ENCODE results near the gene FNTB. TPM values are rescaled to one million over a fixed set of nuclear protein-coding genes. Genes with fewer than 3 reads are reported as not detected.
A peak's percentile ranks its signal among the peaks of the same experiment; 100 is the strongest.

FNTB gene
- total and polyA plus RNA-seq, 9 of the 15 experiments (the other 6 are each of a cell fraction or from before 2014, with no cell fraction given), result 6.9 to 23.2 (median 12.2) TPM

- in situ Hi-C loops (cut with MboI) (no loop called here), intact Hi-C loops (cut with micrococcal nuclease) (no loop called here)
- FAIRE-seq (no peak), DNase-seq (ENCODE audit: extremely low read depth in 1 of 4, low spot score in 3 of 4) (no peak), ATAC-seq (no peak)
- no TSS peak for BruUV-seq (replicated peaks)
- Histone ChIP-seq H3K9me3 (replicated peaks; ENCODE audit: control insufficient read depth, insufficient read depth, low read depth, low read length) (no peaks in the 10 kb centered on the region), H3K36me3 (ENCODE audit: control insufficient read depth, insufficient read depth, low read length) (no peaks in the 10 kb centered on the region), H3K27ac (ENCODE audit: extremely low read depth, low read depth, low read length) (no peak overlapping the region), H3K9ac (ENCODE audit: insufficient read depth in 1 of 2, low read depth in 2 of 2, low read length in 2 of 2) (no peak overlapping the region), H3K9me1 (ENCODE audit: control insufficient read depth, insufficient read depth, low read length) (no peaks in the 10 kb centered on the region), H3K27me3 (ENCODE audit: control insufficient read depth in 2 of 2, insufficient read depth in 2 of 2, low read length in 2 of 2) (no peaks in the 10 kb centered on the region), H3K4me1 (replicated peaks in 1 of 2; ENCODE audit: control insufficient read depth in 2 of 2, insufficient read depth in 2 of 2, low read length in 2 of 2) (no peaks in the 10 kb centered on the region; a peak in 2 of 5 replicates), H4K20me1 (replicated peaks; ENCODE audit: control insufficient read depth, insufficient read depth, low read length) (no peaks in the 10 kb centered on the region), H3K4me2 (ENCODE audit: insufficient read depth, low read length) (no peak overlapping the region), H3K4me3 (no peak overlapping the region), H2AFZ (ENCODE audit: low read depth, low read length) (no peak overlapping the region), H3K79me2 (ENCODE audit: control insufficient read depth, insufficient read depth, low read length) (no peaks in the 10 kb centered on the region)
- WGBS (ENCODE audit: insufficient coverage, low coverage, missing lambda C conversion rate), result 54% methylated on average over 6 of the region's 6 CpGs
- POLR2A ChIA-PET, result no interaction called here
- CTCF ChIA-PET (ENCODE audit: low intra/inter-chr PET ratio), result interaction anchor here (0.6 kb wide), 1 partner anchor 126 kb away, joined by 3 read pairs; no protein-coding TSS in a partner anchor
- TF ChIP-seq GATAD2A (IDR thresholded peaks at IDR 0.05) (no peak), ZNF431 (CRISPR knock-in tag; IDR thresholded peaks at IDR 0.05) (no peak), NR2C1 (IDR thresholded peaks at IDR 0.05) (no peak), NR2C1 (tag; IDR thresholded peaks at IDR 0.05) (no peak), CHD7 (IDR thresholded peaks at IDR 0.05; ENCODE audit: low read depth, low read length) (no peak), NEUROD1 (IDR thresholded peaks at IDR 0.05; ENCODE audit: borderline replicate concordance, low read depth, low read length, partially characterized antibody) (no peak), PBX2 (CRISPR knock-in tag; IDR thresholded peaks at IDR 0.05; ENCODE audit: low read depth) (no peak), PBX2 (tag; conservative IDR thresholded peaks at IDR 0.05; ENCODE audit: low read depth) (peak; percentile 76)
Observed at GRCh38 chr14:64946310-64947045, 40.2 kb upstream of the FNTB start.

Measured in K562 (cell line).